Trophoblast cell (in vitro differentiated cells and primary cell): ENCODE data around the gene POU5F1.
A peak's percentile ranks its signal among the peaks of the same experiment; 100 is the strongest.

Experiments
- DNase-seq, 2 donors: peaks; one replicate each; pipeline ENCODE4 v3.0.0-alpha.2; 2016
- H2AFZ ChIP-seq: 2 replicates; pipeline ENCODE4 v1.6.1; 2013; ENCODE audit warnings: low read length, moderate library complexity, mild to moderate bottlenecking; ENCODE audit not compliant: insufficient read depth, poor library complexity
- H2AK5ac ChIP-seq: 2 replicates; pipeline ENCODE4 v1.6.1; 2013; ENCODE audit warnings: mild to moderate bottlenecking, low read length
- H2BK120ac ChIP-seq: 2 replicates; pipeline ENCODE4 v1.6.1; 2013; ENCODE audit warnings: low read length, mild to moderate bottlenecking, moderate library complexity; ENCODE audit not compliant: insufficient read depth, poor library complexity
- H2BK12ac ChIP-seq: 2 replicates; pipeline ENCODE4 v1.6.1; 2013; ENCODE audit warnings: mild to moderate bottlenecking, low read length, moderate library complexity
- H2BK5ac ChIP-seq: 2 replicates; pipeline ENCODE4 v1.6.1; 2013; ENCODE audit warnings: low read length, low read depth, moderate library complexity, mild to moderate bottlenecking; ENCODE audit not compliant: poor library complexity
- H3K14ac ChIP-seq: 2 replicates; pipeline ENCODE4 v1.6.1; 2013; ENCODE audit warnings: mild to moderate bottlenecking, low read length
- H3K18ac ChIP-seq: 2 replicates; pipeline ENCODE4 v1.6.1; 2013; ENCODE audit warnings: mild to moderate bottlenecking, low read length
- H3K23ac ChIP-seq: 2 replicates; pipeline ENCODE4 v1.6.1; 2013; ENCODE audit warnings: low read length
- H3K27ac ChIP-seq: 2 replicates; pipeline ENCODE4 v1.5.1; 2013; ENCODE audit warnings: low read depth, mild to moderate bottlenecking, inconsistent platforms, low read length, moderate library complexity
- H3K27me3 ChIP-seq: 2 replicates; pipeline ENCODE4 v1.6.1; 2013; ENCODE audit warnings: inconsistent platforms, mild to moderate bottlenecking, low read length, moderate library complexity; ENCODE audit not compliant: insufficient read depth
- H3K36me3 ChIP-seq, 2 experiments: 1 replicate in 1 of 2; 2 replicates in 1 of 2; pipeline ENCODE4 v1.6.1; 2013; ENCODE audit warnings: low read length in 2 of 2, mild to moderate bottlenecking in 2 of 2, moderate library complexity in 1 of 2; ENCODE audit not compliant: insufficient read depth in 2 of 2, control insufficient read depth in 1 of 2
- H3K4ac ChIP-seq: 2 replicates; pipeline ENCODE4 v1.6.1; 2013; ENCODE audit warnings: low read depth, mild to moderate bottlenecking, low read length, moderate library complexity
- H3K4me1 ChIP-seq, 2 experiments: 1 replicate in 1 of 2; 2 replicates in 1 of 2; pipeline ENCODE4 v1.6.1; 2013; ENCODE audit warnings: low read length in 2 of 2, mild to moderate bottlenecking in 2 of 2, moderate library complexity in 1 of 2; ENCODE audit not compliant: insufficient read depth in 2 of 2, control insufficient read depth in 1 of 2
- H3K4me2 ChIP-seq: 2 replicates; pipeline ENCODE4 v1.6.1; 2013; ENCODE audit warnings: inconsistent platforms, mild to moderate bottlenecking, low read length, moderate library complexity
- H3K4me3 ChIP-seq: 2 replicates; pipeline ENCODE4 v1.5.1; 2013; ENCODE audit warnings: mild to moderate bottlenecking, low read depth, low read length, inconsistent platforms
- H3K79me1 ChIP-seq: one replicate; pipeline ENCODE4 v1.6.1; 2013; ENCODE audit warnings: low read length
- H3K79me2 ChIP-seq: 2 replicates; pipeline ENCODE4 v1.6.1; 2013; ENCODE audit warnings: low read length, mild to moderate bottlenecking; ENCODE audit not compliant: control insufficient read depth, insufficient read depth, poor library complexity
- H3K9ac ChIP-seq: 2 replicates; pipeline ENCODE4 v1.6.1; 2013; ENCODE audit warnings: mild to moderate bottlenecking, low read length
- H3K9me3 ChIP-seq: 2 replicates; pipeline ENCODE4 v1.6.1; 2013; ENCODE audit warnings: low read depth, mild to moderate bottlenecking, control low read depth, inconsistent platforms, low read length; ENCODE audit not compliant: insufficient read depth
- H4K12ac ChIP-seq: 2 replicates; pipeline ENCODE4 v1.6.1; 2013; ENCODE audit warnings: low read depth, mild to moderate bottlenecking, low read length, moderate library complexity
- H4K8ac ChIP-seq: 2 replicates; pipeline ENCODE4 v1.6.1; 2013; ENCODE audit warnings: low read depth, mild to moderate bottlenecking, low read length, moderate library complexity
- H4K91ac ChIP-seq: one replicate; pipeline ENCODE4 v1.6.1; 2013; ENCODE audit warnings: low read depth, mild to moderate bottlenecking, low read length, moderate library complexity
- WGBS: extraction: QIAGEN DNeasy Blood & Tissue Kit; methylation state at CpG from one replicate; pipeline ENCODE4 v1.1.7; 2013; ENCODE audit warnings: missing lambda C conversion rate; ENCODE audit not compliant: insufficient read length, insufficient coverage; ENCODE audit errors: extremely low coverage; 5-methylcytosine and 5-hydroxymethylcytosine counted together

Gene POU5F1

DNA sequence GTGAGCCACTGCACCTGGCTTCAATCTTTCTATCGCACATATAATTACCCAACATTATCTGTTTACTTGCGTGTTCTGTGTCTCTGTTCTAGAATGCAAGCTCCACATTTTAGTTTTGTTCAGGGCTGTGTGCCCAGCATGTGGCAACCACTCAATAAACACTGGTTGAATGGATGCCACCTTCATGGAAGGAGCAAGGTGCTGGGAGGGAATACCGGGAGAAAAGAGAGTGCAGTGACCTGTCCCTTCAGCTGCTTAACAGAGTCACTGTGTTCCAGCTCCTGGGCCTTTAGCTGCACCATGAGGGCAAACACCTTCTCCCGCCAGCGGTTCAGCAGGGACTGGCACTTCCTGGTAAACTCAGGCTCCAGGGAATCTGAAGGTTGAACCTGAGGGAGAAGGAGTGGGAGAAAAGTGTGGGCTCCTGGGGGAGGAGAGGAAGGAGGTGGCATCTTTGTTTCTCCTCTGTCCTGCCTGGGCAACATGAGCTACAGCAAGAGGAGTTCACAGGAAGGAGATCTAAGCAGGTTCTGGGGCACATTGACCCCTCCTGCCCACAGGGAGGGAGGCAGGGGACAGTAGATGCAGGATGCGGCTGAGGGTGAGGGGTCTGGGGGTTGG, 20.5 kb downstream of the POU5F1 start:
- no peak overlapping the region for H4K91ac ChIP-seq
- H3K79me2 ChIP-seq: no peaks in the 10 kb centered on the region
- no peaks in the 10 kb centered on the region for H3K79me1 ChIP-seq
- H3K14ac ChIP-seq: no peak overlapping the region
- H3K4me3 ChIP-seq: peak overlapping the region; percentile 39
- H3K27ac ChIP-seq: no peak overlapping the region
- H4K12ac ChIP-seq: no peak overlapping the region
- no peak overlapping the region for H3K4me2 ChIP-seq
- H3K4me1 ChIP-seq: no peaks in the 10 kb centered on the region
- no peak overlapping the region for H3K9ac ChIP-seq
- no peak overlapping the region for H2BK5ac ChIP-seq
- no peak overlapping the region for H3K4ac ChIP-seq
- H3K18ac ChIP-seq: no peak overlapping the region
- H2BK12ac ChIP-seq: no peak overlapping the region
- peaks cover 23 to 33% of the 10 kb centered on the region in 2 experiments for H3K36me3 ChIP-seq
- H2AK5ac ChIP-seq: no peak overlapping the region
- no peak overlapping the region for H4K8ac ChIP-seq
- no peak for DNase-seq
- no peak overlapping the region for H2AFZ ChIP-seq
- peaks cover 5% of the 10 kb centered on the region for H3K9me3 ChIP-seq
- no peak overlapping the region for H2BK120ac ChIP-seq
- no peak overlapping the region for H3K23ac ChIP-seq
- no CpG with 5 or more reads among the region's 6 CpGs for WGBS
- H3K27me3 ChIP-seq: no peaks in the 10 kb centered on the region

- Histone ChIP-seq H3K9me3 (peaks cover 5% of the 10 kb centered on the region), H2BK5ac (no peak overlapping the region), H4K12ac (no peak overlapping the region), H2BK12ac (no peak overlapping the region), H3K4me1 (no peaks in the 10 kb centered on the region), H3K79me2 (no peaks in the 10 kb centered on the region), H2AK5ac (no peak overlapping the region), H3K27ac (no peak overlapping the region), H2AFZ (no peak overlapping the region), H3K4me3 (peak overlapping the region; percentile 44), H3K27me3 (no peaks in the 10 kb centered on the region), H3K18ac (no peak overlapping the region), H4K91ac (no peak overlapping the region), H3K14ac (no peak overlapping the region), H3K4ac (no peak overlapping the region), H3K4me2 (no peak overlapping the region), H2BK120ac (no peak overlapping the region), H3K79me1 (no peaks in the 10 kb centered on the region), H3K9ac (no peak overlapping the region), H3K23ac (no peak overlapping the region), H4K8ac (no peak overlapping the region), H3K36me3 (peaks cover 28 to 37% of the 10 kb centered on the region in 2 experiments)
- WGBS: no CpG with 5 or more reads among the region's 10 CpGs
- DNase-seq: no peak
Observed at GRCh38 chr6:31145386-31145785, 25.1 kb downstream of the POU5F1 start.

DNA sequence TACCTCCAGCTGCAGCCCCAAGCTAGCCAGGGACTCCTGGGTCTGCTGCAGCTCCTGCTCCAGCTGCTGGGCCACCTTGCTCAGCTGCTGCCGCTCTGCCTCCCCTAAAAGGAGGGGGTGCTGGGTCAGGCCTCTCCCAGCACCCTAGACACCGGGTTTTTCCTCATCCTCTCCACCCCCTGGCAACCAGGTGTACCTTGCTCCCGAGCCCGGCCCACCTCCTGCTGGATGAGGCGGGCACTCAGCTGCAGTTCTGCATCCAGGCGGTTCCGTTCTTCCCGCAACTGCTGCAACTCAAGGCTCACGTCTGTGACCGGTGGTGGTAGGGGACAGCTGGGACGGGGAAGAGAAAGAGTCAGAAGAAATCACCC, 25.5 kb downstream of the POU5F1 start:
- Histone ChIP-seq H3K79me2 (no peaks in the 10 kb centered on the region), H4K91ac (no peak overlapping the region), H3K23ac (no peak overlapping the region), H3K4me2 (no peak overlapping the region), H3K36me3 (peaks cover 24 to 33% of the 10 kb centered on the region in 2 experiments), H3K18ac (no peak overlapping the region), H3K27ac (no peak overlapping the region), H4K8ac (no peak overlapping the region), H2BK12ac (no peak overlapping the region), H3K27me3 (no peaks in the 10 kb centered on the region), H3K4me1 (no peaks in the 10 kb centered on the region), H3K9me3 (peaks cover 5% of the 10 kb centered on the region), H2BK5ac (no peak overlapping the region), H3K9ac (no peak overlapping the region), H3K14ac (no peak overlapping the region), H2AFZ (no peak overlapping the region), H2BK120ac (no peak overlapping the region), H4K12ac (no peak overlapping the region), H3K4me3 (no peak overlapping the region), H3K79me1 (no peaks in the 10 kb centered on the region), H2AK5ac (no peak overlapping the region), H3K4ac (no peak overlapping the region)
- WGBS: no CpG with 5 or more reads among the region's 11 CpGs
- no peak for DNase-seq

DNA sequence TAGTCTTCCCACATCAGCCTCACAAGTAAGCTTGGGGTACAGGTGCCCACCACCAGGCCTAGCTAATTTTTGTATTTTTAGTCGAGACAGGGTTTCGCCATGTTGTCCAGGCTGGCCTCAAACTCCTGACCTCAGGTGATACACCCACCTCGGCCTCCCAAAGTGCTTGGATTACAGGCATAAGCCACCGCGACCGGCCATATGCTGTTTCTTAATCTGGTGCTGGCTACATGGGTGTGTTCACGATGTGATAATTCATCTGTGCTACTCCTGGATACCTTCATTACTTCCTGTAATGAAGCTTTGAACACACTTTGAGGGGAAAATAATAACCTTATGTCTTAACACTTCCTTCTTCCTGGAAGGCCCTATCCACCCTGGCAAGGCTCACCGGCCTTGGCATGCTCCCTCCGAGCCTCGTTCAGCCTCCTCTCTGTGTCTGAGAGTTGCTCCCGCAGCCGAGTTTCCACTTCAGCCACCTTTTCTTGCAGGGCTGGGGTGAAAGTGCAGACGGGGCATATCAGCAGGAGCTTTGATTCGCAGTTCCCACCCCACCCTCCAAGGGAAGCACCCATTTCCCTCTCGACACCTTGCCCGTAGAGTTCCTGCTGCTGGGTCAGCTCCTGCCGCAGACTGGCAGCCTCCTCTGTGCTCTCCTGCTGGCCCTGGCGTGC, 26.0 kb downstream of the POU5F1 start:
- no peaks in the 10 kb centered on the region for H3K79me2 ChIP-seq

More for the DNA sequence above, 26.0 kb downstream of the POU5F1 start:
- Histone ChIP-seq H2BK120ac (no peak overlapping the region), H2AK5ac (no peak overlapping the region), H2BK5ac (no peak overlapping the region), H3K23ac (no peak overlapping the region), H2AFZ (no peak overlapping the region), H3K79me1 (no peaks in the 10 kb centered on the region), H4K91ac (no peak overlapping the region), H4K12ac (no peak overlapping the region), H3K27ac (no peak overlapping the region), H3K4me2 (no peak overlapping the region), H3K36me3 (peaks cover 22 to 30% of the 10 kb centered on the region in 2 experiments), H3K27me3 (no peaks in the 10 kb centered on the region), H3K9ac (no peak overlapping the region), H2BK12ac (no peak overlapping the region), H3K14ac (no peak overlapping the region), H3K4ac (no peak overlapping the region), H4K8ac (no peak overlapping the region), H3K9me3 (peaks cover 5% of the 10 kb centered on the region), H3K4me3 (no peak overlapping the region), H3K18ac (no peak overlapping the region), H3K4me1 (peaks cover 0 to under 1% of the 10 kb centered on the region in 2 experiments)
- DNase-seq: no peak
- no CpG with 5 or more reads among the region's 18 CpGs for whole genome bisulfite sequencing
